GM18951 (cell line): ENCODE results near the gene BDH1.

ENCODE experiments used
- POLR2A ChIP-seq: IDR thresholded peaks from 4 replicates; pipeline ENCODE4 v1.6.1; 2011; ENCODE audit warnings: mild to moderate bottlenecking; ENCODE audit not compliant: insufficient read length, insufficient read depth; ENCODE audit errors: extremely low read depth
- in situ Hi-C: fragments of 300-500 bp; cut with MboI; formaldehyde crosslinking; loops from one replicate; pipeline ENCODE4 v1.12.0; 2022; ENCODE audit warnings: low sequenced_read_pairs, mixed read lengths, inconsistent platforms; ENCODE audit not compliant: unreplicated experiment

The BDH1 gene

GRCh38 chr3:197532388-197532787 lies 23.4 kb downstream of the BDH1 start:
- in situ Hi-C loops: no loop called here
- no peak for TF ChIP-seq POLR2A

- in situ Hi-C loops: no loop called here
- no peak for TF ChIP-seq POLR2A
Observed at GRCh38 chr3:197528190-197528589, 27.6 kb downstream of the BDH1 start.

GRCh38 chr3:197527569-197527968 lies 28.2 kb downstream of the BDH1 start:
- in situ Hi-C loops: no loop called here

GRCh38 chr3:197525706-197526105 lies 30.1 kb downstream of the BDH1 start:
- in situ Hi-C loops: no loop called here
- no peak for TF ChIP-seq POLR2A

More at GRCh38 chr3:197527569-197527968, 28.2 kb downstream of the BDH1 start:
- no peak for TF ChIP-seq POLR2A

- in situ Hi-C loops: loop anchor here (25.0 kb wide), 2 partner anchors 262 to 537 kb away; no protein-coding TSS in a partner anchor
- TF ChIP-seq POLR2A: no peak
Observed at GRCh38 chr3:197524128-197524527, 31.6 kb downstream of the BDH1 start.

- no peak for TF ChIP-seq POLR2A
- in situ Hi-C loops: loop anchor here (25.0 kb wide), 2 partner anchors 261 to 536 kb away; no protein-coding TSS in a partner anchor
Observed at GRCh38 chr3:197523526-197523925, 32.2 kb downstream of the BDH1 start.

- no peak for TF ChIP-seq POLR2A
- in situ Hi-C loops: loop anchor here (25.0 kb wide), 2 partner anchors 261 to 536 kb away; no protein-coding TSS in a partner anchor
Observed at GRCh38 chr3:197522881-197523441, 32.8 kb downstream of the BDH1 start.

- in situ Hi-C loops: loop anchor here (25.0 kb wide), 2 partner anchors 260 to 535 kb away; no protein-coding TSS in a partner anchor
- TF ChIP-seq POLR2A: no peak
Observed at GRCh38 chr3:197522183-197522715, 33.5 kb downstream of the BDH1 start.

GRCh38 chr3:197521277-197522182 lies 34.2 kb downstream of the BDH1 start:
- no peak for TF ChIP-seq POLR2A
- in situ Hi-C loops: loop anchor here (25.0 kb wide), 2 partner anchors 259 to 534 kb away; no protein-coding TSS in a partner anchor

- TF ChIP-seq POLR2A: no peak
- in situ Hi-C loops: loop anchor here (25.0 kb wide), 2 partner anchors 258 to 533 kb away; no protein-coding TSS in a partner anchor
Observed at GRCh38 chr3:197520311-197521276, 35.2 kb downstream of the BDH1 start.

- no peak for TF ChIP-seq POLR2A
- in situ Hi-C loops: loop anchor here (25.0 kb wide), 2 partner anchors 258 to 533 kb away; no protein-coding TSS in a partner anchor
Observed at GRCh38 chr3:197519801-197520211, 36.0 kb downstream of the BDH1 start.

GRCh38 chr3:197518881-197519421 lies 36.8 kb downstream of the BDH1 start:
- in situ Hi-C loops: loop anchor here (25.0 kb wide), 2 partner anchors 257 to 532 kb away; no protein-coding TSS in a partner anchor
- no peak for TF ChIP-seq POLR2A

- in situ Hi-C loops: loop anchor here (25.0 kb wide), 2 partner anchors 256 to 531 kb away; no protein-coding TSS in a partner anchor
Observed at GRCh38 chr3:197517922-197518683, 37.7 kb downstream of the BDH1 start.

GRCh38 chr3:197516890-197517606 lies 38.7 kb downstream of the BDH1 start:
- in situ Hi-C loops: loop anchor here (25.0 kb wide), 2 partner anchors 255 to 530 kb away; no protein-coding TSS in a partner anchor
